HG03378 (cell line): Measurements from ENCODE around the gene PDHB.
A peak's percentile ranks its signal among the peaks of the same experiment; 100 is the strongest.
"Not testable (repeated sequence)": the region's sequence is repeated elsewhere in the genome, so short reads cannot be mapped to it uniquely, and the experiment has no call there.

Experiments
- ATAC-seq: cut with Tn5 transposase; IDR thresholded peaks from one replicate; pipeline ENCODE4 v1.9.1; 2021; ENCODE audit warnings: mild to moderate bottlenecking, moderate library complexity; ENCODE audit not compliant: unreplicated experiment

PDHB gene

DNA sequence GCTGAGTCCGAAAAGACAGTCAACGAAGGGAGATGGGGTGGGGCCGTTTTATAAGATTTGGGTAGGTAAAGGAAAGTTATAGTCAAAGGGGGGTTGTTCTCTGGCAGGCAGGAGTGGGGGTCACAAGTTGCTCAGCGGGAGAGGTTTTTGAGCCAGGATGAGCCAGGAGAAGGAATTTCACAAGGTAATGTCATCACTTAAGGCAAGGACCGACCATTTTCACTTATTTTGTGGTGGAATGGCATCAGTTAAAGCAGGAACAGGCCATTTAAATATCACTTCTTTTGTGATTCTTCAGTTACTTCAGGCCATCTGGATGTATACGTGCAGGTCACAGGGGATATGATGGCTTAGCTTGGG, 7.3 kb upstream of the PDHB start:
- ATAC-seq, result not testable (repeated sequence)

DNA sequence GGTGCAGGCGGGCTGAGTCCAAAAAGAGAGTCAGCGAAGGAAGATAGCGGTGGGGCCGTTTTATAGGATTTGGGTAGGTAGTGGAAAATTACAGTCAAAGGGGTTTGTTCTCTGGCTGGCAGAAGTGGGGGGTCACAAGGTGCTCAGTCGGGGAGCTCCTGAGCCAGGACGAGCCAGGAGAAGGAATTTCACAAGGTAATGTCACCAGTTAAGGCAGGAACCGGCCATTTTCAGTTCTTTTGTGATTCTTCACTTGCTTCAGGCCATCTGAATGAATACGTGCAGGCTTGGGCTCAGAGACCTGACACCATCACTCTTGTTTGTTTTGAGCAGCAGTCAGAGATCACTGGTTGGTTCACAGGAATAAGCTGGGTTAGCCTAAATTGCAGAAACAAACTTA, 3.6 kb upstream of the PDHB start:
- not testable (repeated sequence) for ATAC-seq

DNA sequence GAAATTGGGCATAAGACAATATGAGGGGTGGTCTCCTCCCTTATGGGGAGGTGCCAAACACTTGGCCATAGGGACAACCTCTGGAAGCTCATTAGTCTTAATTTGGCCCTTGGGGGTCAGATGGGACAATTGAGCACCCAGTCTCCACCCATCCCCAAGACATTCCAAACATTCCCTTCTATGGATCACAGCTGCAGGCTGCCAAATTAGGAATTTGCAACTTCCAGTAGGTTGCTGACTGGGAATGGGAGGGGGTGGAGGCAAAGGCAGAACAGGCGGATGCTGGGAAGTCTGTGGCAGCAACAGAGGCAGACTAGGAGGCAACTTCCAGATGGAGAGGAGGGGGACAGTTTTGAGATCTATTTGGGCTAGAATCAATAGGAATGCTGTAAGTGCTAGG, 1.4 kb upstream of the PDHB start:
- no peak for ATAC-seq

DNA sequence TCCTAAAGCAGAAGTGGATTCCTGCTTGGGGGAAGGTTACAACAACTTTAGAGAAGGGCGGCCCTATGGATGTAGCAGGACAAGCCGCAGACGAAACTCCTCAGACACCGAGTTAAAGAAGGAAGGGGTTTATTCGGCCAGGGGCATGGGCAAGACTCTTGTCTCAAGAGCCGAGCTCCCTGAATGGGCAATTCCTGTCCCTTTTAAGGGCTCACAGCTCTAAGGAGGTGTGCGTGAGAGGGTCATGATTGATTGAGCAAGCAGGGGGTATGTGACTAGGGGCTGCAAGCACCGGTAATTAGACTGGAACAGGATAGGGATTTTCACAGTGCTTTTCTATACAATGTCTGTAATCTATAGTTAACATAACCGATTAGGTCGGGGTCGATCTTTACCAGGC, 879 bp upstream of the PDHB start:
- no peak for ATAC-seq

DNA sequence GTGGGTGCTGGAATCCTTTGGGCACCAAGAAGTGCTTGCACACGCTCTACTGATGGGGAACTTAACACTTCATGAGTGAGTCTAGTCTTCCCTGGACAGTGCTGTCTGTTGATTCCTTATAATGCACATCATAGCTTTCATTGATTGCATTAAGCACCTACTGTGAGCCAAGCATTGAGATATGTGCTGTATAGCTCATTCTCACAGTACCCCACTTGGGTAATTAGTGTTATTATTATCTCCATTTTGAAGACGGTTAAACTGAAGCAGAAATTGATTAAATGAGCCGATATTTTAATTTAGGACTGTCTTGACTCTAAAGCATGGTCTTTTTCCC, 504 bp upstream of the PDHB start:
- ATAC-seq, result no peak

DNA sequence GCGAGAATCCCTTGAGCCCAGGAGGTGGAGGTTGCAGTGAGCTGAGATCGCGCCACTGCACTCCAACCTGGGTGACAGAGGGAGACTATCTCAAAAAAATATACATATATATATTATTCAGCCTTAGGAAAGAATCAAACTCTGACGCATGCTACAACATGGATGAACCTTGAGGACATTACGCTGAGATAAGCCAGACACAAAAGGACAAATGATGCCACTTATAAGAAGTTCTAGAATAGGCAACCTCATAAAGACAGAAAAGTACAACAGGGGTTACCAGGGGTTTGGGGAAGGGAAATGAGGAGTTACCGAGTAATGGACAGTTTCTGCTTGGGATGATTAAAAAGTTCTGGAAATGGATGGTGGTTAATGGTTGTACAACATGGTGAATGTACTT, 727 bp downstream of the PDHB start:
- no peak for ATAC-seq

DNA sequence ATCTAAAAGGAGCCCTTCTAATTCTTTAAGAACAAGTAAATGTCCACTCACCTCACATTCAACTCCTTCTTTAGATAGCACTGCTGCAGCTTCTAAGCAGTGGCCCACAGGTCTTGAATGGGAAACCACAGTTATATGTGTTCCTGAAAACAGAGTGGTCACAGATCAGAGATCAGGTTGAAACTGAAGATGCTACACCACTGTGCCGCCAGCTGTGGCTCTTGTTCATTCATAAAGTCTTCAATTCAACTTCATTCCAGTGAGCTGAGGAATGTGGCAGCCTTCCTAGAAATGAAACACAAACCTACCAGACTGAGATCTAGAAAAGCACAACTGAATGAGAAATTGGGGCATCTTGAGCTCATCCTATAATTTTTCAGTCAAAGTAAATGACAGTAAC, 4.0 kb downstream of the PDHB start:
- ATAC-seq, result peak; percentile 34

DNA sequence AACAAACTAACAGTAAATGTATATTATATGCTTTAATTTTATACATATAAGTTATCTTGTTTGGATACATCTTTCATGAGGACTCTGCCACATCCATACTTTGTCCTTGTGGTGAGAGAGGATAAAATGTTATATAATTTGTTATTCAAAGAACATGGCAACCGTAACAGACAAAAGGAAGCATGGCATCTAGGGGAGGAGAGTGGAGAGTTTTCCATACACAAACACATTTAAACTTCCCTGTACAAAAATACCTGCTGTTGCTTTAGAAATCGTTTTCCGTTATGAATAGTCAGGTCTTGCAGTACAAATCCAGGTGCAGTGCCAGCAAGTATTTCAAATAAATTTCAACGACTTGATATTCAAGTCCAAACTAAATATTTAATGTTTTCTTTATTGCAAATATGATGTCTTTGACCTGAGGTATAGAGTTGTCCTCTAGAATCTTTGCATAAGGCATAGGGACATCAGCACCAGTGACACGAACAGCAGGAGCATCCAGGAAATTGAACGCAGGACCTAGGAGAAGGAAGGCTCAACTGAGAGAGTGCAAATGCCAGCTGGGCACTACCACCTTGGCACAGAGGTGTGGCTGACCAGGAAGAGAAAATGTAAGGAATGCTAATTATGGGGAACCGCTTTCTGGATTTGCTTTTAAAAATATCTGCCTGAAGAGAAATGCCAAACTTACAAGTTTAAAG, 5.8 kb downstream of the PDHB start:
- ATAC-seq, result no peak

DNA sequence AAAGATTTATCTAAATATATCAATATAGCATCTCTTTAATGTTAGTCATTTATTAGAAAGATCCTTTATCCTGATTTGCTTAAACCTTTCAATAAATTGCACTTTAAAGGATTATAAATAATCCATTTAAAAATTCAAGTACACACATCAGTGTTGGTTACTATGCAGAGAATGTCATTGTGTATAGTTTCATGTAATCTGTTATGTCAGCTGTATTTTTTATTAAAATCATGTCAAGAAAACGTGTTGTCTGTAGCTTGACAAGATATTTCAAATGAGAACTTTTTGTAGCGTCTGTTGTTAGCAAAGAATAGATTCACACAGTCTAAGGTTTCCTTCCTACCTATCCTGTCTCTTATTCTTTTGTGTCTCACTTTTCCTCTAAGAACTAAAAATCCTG, 7.8 kb downstream of the PDHB start:
- ATAC-seq, result no peak

DNA sequence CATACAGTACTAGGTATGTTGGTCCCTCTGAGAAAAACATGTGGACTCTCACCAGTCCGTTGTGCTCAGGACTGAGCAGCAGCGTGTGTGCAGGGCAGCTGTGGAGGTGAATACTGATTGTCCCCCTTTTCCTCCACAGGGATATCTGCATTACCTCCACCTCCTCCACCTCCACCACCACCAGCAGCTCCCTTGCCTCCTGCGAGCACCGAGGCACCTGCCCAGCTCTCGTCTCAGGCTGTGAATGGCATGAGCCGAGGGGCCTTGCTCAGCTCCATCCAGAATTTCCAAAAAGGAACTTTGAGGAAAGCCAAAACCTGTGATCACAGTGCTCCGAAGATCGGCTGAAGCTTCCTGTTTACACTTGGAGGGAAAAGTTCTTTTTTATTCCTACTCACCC, 9.0 kb downstream of the PDHB start:
- no peak for ATAC-seq

DNA sequence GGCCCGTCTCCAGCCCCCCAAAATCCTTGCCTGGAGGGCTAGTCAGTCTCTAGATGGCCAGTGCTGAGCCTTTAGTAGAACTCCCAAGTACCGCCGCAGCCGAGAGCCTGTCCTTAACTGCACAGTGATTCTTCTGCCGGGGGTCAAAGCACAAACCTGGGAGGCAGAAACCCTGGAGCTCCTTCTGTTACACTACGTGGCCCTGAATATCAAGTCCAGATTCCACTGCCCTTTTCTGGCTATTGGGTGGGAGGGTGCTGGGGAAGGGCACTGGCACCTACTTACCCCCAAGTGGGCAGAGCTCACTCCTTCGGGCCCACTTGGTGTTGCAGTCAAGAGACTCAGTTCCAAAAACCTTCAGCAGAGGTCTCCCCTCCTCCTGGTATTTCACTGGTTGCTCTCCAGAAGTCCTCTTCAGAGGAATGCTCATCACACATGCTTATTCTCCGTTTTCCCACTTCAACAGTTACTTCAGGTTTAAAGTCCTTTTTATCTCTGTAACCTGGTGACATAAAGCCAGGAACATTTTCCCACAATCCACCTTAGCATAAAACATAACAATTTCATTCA, 10.8 kb downstream of the PDHB start:
- ATAC-seq, result no peak

DNA sequence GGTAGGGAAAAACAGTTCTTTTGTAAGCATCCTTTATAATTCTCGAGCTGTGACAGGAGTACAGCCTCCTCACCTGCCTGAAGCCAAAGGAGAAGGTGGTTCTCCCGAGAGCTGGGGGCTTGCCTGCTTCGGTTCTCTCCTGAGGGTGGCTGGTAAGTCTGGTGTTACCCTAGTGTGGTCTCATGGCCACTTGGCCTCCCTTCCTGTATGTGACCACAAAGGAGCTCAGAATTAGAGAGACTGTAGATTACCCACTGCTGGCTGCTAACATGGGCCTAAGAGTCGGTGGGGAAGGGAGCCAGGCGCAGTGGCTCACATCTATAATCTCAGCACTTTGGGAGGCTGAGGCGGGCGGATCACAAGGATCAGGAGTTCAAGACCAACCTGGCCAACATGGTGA, 12.6 kb downstream of the PDHB start:
- ATAC-seq, result no peak

DNA sequence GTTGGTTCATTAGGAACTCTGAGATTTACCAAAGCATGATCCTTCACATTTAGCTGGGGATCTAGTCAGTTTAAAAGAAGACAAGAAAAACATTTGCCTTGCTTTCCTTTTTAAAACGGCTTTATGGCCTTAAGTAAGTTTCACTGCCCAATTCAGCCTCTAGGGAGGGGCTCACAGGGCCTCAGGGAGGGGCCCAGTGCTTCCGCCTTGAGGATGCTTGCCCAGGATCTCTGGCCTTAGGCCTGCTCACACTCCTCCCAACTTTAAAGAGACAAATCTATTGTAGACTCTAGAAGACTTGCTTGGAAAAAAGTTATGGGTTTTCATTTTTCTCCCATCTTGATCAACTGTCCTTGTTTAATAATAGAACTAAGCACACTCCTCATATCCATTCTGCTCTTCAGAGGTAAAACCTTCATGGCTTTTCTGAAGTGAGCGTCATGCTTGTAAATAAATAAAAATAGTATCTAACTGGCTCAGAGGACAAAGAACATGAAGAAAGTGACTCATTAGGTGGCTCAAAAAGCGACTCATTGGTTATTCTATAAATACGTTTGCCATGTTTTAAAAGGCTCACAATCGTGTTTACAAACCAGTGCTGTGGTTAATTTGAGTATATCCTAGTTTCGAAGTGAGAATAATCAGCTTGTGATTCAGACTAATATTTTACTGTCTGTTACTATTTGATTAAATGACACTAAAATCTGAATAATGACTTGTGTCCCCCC, 13.7 kb downstream of the PDHB start:
- peak; percentile 76 for ATAC-seq

DNA sequence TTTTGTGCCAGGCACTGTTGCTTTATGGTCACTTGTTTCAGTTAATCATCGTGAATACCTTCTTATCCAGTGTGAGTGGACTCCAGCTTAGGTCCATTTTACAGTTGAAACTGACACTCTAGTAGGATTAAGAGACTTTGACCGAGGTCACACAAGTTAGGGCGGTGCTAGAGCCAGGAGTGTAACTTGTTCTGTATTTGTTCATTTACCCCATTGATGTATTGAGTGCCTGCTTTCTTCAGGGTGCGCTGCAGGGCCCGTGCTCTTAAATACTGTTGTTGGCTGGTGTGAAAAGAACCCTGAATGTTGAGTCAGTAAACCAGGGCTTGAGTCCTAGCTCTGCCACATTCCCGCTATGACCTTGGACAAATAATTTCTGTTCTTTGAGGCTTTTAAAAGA, 15.4 kb downstream of the PDHB start:
- no peak for ATAC-seq

DNA sequence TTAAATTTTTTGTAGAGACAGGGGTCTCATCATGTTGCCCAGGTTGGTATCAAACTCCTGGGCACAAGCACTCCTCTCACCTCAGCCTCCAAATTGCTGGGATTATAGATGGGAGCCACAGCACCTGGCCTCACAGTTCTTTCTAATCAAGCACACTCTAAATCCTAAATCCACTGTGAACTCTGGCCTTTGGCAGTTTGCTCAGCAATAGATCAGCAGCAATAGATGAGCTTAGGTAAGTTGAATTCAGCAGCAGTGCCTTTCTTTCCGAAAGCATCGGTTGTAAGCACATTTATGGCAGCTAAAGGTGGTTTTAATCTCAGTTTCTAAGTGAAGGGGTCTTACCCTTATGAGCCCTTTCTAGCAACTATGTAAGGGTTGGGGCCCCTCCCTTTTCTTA, 16.6 kb downstream of the PDHB start:
- ATAC-seq, result no peak

DNA sequence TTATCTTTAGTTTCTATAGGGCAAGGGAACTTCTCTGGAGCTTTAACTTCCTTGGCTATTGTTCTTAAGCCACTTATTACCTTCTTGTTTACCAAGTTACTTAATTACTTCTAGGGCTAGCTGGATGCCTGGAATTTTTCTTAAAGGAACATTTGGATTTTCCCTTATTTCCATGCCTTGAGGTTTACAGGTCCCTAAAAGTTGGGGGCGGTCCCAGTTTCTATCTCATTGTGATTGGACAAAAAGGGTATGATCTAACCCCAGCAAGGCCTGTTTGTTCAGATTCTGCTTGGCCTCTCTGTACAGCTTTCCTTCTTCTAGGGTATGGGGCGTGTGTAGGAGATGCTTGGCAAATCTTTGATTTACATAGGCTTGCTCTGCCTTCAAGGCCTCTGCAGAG, 17.4 kb downstream of the PDHB start:
- ATAC-seq, result no peak

DNA sequence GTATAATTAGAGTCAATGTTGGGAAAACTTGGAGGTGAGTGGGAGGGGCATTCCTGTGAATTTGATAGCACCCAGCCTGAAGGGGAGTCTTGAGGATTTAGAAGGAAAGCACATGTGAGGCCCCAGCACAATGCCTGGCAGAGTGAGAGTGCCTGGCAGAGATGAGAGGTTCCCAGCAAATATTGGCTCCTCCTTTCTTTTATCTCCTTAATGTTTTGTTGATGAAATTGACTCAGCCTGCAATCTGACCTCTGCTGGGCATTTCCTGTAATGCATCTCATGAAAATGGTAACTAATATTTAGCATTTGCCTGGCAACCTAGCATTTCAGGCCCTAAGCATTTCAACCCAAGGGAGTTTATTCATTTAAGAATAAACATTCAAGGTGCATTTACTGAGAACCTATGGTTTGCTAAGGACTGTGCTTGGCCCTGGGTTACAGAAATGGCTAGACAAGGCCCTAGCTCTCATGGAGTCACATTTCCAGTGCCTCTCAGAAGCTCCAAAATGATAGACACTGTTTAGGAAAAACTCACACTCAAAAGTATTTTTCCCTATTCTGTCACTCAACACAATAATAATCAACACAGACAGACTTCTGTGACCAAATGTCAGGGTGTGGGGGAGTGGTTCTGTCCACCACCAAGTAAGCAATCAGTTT, 19.0 kb downstream of the PDHB start:
- ATAC-seq, result no peak

DNA sequence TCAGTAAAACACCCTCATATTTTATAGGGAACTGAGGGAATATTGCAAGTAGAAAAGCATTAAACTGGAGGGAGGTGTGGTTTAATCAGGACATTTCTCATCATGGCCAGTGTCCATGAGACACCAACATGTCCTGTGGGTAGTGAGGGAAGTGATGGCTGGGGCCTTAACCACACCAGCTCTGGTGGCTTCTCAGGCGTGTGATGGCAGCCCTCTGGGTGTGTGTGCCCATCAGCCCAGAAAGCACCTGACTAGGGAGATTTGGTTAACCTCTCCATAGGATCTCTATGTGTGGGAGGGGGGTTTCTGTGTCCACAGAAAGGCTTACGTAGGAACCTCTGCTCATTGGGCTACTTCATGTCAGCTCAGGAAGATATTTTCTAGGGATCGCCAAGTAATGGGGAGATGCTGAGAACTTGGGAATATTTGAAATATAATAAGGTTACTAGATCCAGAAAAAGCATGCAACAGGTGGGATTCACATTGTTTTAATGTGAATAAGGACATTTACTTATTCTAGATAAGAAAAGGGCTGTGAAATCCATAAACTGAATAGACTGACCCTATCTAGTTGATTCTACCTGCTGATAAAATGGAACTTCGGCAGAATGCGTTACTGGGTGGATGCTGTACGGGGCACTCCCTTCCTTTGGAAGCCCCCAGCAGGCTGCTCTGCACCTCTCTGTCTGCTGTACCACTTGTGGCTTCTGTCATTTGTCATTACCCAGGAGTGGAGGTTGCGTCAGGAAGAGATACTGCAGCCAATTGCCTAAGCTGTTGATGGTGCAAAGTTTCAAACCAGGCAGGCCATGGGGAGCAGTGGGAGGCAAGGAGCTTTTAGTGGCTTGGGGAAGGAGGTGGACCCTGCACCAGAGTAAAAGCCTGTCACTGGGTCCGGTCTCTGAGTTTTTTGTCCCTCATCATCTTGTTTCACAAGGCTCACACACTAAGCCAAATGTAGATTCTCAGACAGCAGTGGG, 21.5 kb downstream of the PDHB start:
- no peak for ATAC-seq

DNA sequence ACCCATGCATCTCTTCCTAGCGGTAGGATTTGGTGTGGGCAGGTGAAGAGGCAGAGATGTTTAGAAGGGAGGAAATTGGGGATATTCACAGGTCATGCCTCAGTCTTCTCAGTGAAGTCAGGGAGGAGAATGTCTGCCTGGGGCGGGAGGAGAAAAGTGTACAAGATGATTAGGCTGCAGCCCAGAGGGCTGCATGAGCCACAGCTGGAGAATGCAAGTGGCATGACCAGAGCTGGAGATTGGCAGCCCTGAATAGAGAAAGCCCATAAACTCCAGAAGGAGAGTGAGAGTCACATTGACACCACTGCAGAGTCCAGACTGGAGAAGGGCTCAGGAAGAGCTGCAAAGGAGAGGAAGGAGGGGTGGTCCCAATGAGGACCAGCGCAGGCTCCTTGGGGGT, 22.6 kb downstream of the PDHB start:
- no peak for ATAC-seq

DNA sequence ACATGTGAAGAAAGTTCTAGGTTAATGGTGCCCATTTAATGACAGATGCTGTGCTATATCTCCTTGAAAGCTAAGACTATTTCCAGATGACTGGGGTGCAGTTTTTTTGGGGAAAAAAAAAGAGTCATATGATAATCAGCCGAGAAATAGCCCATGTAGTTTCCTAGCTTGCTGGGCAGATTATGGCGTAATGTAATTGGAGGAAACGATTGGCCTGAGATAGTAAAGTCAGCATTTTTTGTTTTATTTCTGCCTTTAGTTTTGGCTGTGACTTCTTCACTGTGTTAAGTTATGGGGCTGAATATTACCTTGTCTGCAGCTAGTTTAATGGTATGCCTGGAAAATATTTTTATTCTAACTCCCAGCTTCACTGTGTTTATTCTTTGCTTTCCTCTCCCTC, 24.0 kb downstream of the PDHB start:
- no peak for ATAC-seq

DNA sequence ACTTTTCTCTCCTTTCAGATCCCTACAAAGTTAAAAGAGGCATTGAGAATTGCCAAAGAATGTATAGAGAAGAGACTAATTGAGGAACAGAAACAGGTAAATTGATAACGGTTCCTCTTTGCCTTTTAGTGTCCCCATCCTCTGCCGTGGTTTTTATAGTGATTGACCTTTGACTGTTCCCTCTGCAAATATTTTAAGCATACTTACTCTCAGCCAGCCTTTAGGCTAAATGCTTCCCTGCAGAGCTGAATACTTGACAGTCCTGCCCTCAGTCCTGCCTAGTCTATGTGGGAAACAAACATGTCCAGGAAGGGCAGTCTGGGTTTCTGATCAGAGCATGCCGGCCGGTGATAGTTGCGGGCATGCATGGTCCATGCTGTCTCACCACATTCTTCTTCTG, 24.7 kb downstream of the PDHB start:
- ATAC-seq, result no peak
